ENCODE results near the gene RAB33B.

DNA sequence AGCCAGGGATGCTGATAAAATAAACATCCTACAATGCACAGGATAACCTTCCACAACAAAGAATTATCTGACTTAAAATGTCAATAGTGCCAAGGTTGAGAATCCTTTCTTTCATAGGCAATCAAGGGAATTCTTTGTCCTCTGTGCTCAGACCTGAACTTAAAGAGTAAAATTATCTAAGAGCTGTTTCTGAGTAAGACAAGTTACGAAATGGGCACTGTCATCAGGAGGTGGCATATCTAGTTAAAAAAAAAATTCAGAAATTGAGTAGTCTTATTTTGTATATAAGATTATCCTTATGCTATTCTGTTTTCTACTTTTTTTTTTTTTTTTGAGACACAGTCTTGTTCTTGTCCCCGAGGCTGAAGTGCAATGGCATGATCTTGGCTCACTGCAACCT lies 3.3 kb upstream of the RAB33B start:
- TF ChIP-seq SMARCE1 (IDR thresholded peaks at IDR 0.05) (no peak), PHB (CRISPR knock-in tag; IDR thresholded peaks at IDR 0.05) (no peak), CREM (IDR thresholded peaks at IDR 0.05; ENCODE audit: low read depth) (no peak), ELF1 (tag; IDR thresholded peaks at IDR 0.05) (no peak), POLR2A (conservative IDR thresholded peaks at IDR 0.05) (no peak), SIN3A (IDR thresholded peaks at IDR 0.05; ENCODE audit: borderline replicate concordance in 2 of 2, control insufficient read depth in 1 of 2, low read depth in 2 of 2, low read length in 2 of 2) (no peak), NFE2 (IDR thresholded peaks at IDR 0.05; ENCODE audit: low read depth) (no peak), ZNF232 (CRISPR knock-in tag; IDR thresholded peaks at IDR 0.05) (no peak), ZBTB1 (CRISPR knock-in tag; IDR thresholded peaks at IDR 0.05; ENCODE audit: borderline replicate concordance, low read depth) (no peak), HIVEP1 (CRISPR knock-in tag; IDR thresholded peaks at IDR 0.05) (no peak), GABPA (tag; conservative IDR thresholded peaks at IDR 0.05; ENCODE audit: low read depth) (no peak), HNRNPLL (IDR thresholded peaks at IDR 0.05; ENCODE audit: low read depth, low read length, poor library complexity, severe bottlenecking) (no peak), JUND (IDR thresholded peaks at IDR 0.05; ENCODE audit: borderline replicate concordance, low read depth, low read length) (no peak), JUND (tag; IDR thresholded peaks at IDR 0.05; ENCODE audit: borderline replicate concordance, low read depth, low read length) (no peak)

Measured in K562 (cell line).